ENCODE measurements around the gene PARD3B.

Gene PARD3B

GRCh38 chr2:205377324-205377723, 832.0 kb downstream of the PARD3B start:
- no peak for DNase-seq

DNA sequence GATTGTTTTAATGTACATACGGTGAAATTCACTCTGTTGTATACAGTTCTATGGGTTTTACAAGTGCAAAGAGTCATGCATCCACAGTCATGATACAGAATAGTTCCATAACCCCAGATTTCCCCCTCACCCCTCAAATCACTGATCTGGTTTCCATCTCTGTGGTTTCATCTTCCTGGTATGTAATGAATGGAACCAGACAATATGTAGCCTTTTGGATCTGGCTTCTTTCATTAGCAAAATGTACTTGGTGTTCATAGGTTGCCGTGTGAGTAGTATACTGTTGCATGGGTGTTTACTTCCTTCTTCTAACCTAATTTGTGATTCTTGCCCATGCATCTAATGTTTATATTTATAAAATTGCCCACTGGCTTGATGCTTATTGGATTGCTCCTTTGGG, 838.3 kb downstream of the PARD3B start:
- DNase-seq = no peak

GRCh38 chr2:205386109-205386508, 840.8 kb downstream of the PARD3B start:
- no peak for DNase-seq

- no peak for DNase-seq
These were observed 842.2 kb downstream of the PARD3B start for GRCh38 chr2:205387350-205388055.

DNA sequence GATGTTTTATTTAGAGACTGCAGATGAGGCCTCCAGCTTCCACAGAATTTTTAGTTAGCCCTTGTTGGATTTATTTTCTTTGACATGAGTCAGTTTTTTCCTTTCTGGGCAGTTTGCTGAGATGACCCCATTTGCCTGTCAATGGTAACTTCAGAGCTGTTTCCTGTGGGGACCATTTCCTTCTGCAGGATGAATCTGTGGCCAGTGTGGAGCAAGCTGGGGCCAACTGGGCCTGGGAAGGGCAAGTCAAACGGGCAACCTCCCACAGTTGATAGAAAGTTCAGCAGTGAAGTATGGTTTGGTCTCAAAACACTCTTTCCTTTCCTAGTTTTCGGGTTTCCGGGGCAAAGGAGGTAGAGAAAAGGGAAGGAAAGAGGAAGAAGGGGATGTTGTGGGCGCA, 845.6 kb downstream of the PARD3B start:
- DNase-seq = no peak

- no peak for DNase-seq
These were observed 856.2 kb downstream of the PARD3B start for GRCh38 chr2:205401511-205401910.

DNA sequence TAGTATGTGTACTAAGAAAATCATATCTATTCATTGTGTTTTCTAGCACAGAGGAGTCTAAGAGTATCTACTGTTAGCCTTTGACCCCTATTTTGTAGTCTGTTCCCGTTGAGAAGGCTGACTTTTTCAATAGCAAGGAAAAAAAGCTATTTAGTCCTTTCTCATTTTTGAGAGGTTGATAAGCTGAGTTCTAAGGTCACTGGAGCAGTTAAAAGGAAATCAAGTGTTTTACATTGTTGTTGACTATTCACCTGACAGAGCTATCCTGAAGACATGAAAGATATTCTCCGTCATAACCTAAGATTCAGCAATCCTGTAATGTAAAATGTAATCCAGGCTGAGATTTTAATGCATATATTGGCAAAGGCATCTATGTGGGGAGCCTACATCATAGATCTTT, 856.7 kb downstream of the PARD3B start:
- DNase-seq = no peak

GRCh38 chr2:205403244-205403825, 858.1 kb downstream of the PARD3B start:
- DNase-seq = no peak

DNA sequence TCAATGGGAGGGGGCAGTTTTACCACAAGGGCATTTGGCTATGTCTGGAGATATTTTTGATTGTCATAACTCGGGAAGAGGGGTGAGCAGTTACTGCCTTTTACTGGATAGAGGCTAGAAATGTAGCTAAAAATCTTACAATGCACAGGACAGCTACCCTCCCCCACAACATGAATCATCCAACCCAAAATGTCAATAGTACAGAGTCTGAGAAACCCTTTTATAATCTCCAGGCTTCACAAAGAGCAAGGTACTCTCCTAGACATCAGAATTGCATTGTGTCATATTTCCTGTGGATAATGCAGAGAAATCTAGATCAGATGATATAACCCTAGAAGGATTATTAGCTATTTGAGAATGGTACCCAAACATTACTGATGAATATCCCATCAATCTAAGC, 859.9 kb downstream of the PARD3B start:
- DNase-seq = no peak

DNA sequence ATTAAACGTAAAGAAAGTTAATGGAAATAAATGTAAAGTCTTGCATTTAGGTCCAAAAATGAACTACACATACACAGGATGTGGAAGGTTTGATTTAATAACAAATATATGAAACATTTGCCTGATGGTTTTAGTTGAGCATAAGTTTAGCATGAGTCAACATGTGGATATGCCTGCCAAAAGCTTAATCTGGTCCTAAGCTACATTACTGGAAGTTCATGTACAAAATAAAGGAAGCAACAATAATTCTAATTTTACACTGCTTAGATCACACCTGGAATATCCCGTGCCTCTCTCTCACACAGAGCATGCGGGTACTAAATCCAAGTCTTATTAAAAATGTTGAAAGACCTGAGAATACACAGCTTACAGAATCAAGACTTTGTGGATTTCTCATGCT, 860.5 kb downstream of the PARD3B start:
- no peak for DNase-seq

DNA sequence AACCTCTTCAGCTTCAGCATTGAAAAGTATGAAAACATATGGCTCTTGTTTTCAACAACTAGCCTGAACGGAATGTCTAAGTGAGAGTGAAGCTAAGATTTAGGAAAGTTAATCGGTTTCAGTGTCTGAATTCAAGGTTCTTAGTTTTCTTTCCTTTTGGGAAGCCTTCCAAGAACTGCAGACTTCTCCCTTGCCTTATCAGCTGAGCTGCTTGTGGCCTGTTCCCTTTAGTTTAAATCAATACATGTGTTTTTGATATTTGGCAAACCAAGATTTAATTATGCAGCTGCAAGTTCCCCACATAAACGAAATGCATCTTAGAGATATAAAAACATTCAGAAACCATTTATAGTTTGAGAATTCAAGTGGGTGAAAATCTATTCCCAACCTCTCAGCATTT, 862.7 kb downstream of the PARD3B start:
- DNase-seq = no peak

GRCh38 chr2:205408696-205409095, 863.4 kb downstream of the PARD3B start:
- no peak for DNase-seq

GRCh38 chr2:205409411-205409810, 864.1 kb downstream of the PARD3B start:
- DNase-seq = no peak

DNA sequence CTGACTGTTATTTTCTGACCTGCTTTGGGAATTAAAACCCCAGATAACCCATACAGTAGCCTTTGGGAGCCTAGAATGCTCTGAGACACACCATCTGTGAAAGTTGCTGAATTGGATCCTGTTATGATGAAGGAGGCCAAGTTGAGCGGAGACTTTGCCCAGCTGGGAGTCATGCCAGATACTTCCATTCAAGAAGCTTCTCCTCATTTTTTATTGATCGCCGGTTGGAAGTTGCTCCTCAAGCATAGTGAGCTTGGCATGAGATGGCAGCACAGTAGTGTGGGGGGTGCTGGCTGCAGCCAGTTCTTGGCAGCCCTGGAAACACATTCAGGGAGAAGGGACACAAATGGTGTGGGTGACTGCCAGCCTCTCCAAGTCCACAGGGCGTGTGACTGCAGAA, 866.3 kb downstream of the PARD3B start:
- no peak for DNase-seq

DNA sequence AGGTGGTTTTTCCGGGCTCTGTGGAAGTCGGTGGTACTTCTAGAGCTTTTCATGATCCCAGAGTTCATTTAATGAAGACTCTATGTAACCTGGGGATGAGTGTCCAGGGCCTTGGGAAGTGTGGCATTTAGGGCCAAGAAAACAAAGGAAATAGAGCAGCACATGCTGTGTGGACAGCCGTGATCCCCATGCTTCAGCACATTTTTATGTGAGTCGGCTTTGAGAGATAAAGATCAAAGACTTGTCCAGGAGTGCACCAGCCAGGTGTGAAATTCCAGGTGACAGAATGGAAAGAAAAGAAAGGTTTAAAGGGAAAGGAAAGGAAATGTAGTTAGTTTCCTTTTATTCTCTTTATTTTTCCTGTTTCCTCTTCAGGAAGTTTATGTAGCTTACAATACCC, 879.1 kb downstream of the PARD3B start:
- DNase-seq = no peak

DNA sequence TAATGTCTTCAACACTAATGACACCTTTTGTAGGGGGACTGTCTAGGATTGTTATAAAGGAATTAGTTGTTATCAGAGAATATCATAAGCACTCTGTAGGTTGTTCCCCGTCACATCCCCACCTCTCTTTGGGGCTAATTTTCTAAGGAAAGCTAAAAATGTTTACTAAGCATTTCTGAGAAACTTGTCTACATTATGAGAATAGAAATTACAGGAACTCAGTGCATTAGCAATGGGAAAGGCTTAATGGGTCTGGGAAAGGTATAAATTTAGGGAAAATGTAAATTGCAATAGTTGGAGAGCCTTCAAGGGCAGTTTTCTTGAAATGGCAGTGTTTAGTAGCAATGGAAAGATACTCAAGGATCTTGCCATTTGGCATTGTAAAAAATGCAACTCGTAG, 879.8 kb downstream of the PARD3B start:
- no peak for DNase-seq

DNA sequence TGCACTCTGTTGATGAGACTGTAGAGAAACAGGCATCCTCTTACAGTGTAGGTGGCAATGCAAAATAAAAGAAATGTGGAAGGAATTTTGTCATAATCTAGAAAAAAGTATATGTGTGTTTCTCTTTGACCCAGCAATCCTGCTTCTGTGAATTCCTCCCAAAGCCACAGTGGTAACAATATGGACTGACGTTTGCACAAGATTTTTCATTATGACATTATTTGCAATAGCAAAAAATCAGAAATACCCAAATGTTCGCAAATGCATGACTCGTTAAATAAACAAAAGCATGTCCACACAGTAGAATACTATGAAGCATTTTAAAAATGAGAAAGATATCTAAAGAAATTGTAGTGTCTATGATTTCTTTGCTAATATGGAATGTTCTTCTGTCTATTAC, 881.8 kb downstream of the PARD3B start:
- no peak for DNase-seq

GRCh38 chr2:205428811-205429210, 883.5 kb downstream of the PARD3B start:
- DNase-seq = no peak

- no peak for DNase-seq
These were observed 890.7 kb downstream of the PARD3B start for GRCh38 chr2:205435970-205436369.

DNA sequence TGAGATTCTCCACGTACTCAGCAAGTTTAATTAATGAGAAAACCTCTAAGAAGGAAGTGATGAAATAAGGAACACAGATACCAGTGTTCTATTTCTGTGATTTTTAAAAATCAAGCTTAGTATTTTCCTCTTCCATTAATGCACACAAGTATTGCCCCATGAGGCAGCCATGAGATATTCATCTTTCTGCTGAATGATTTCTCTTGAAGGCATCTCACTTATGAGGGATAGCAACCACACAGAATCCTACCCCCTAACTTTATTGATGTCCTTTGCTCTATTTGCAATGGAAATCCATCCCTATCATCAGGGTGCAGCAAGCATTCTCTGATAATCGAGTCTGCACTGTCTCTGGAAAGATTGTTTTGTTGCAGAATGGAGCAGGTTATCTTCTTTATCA, 893.0 kb downstream of the PARD3B start:
- no peak for DNase-seq

DNA sequence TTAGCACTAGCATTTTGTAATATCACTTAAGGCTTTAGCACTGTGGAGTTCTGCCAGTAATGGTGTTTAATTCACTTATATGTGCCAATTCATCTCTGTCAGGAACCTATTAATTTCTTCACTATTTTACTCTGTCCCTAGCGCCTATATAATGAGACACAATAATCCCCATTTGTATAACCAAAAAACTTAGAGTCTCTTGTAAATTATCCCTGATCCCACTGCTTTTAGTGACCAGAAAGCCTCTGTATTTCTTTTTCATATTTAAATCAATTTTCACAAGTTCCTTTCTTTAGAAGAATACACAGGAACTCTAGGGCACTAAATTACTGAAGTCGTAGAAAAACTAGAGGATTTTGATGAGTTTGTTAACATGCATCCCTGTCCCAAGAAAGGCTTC, 894.3 kb downstream of the PARD3B start:
- no peak for DNase-seq

- DNase-seq = no peak
These were observed 896.2 kb downstream of the PARD3B start for GRCh38 chr2:205441524-205441923.

GRCh38 chr2:205448189-205448588, 902.9 kb downstream of the PARD3B start:
- no peak for DNase-seq

DNA sequence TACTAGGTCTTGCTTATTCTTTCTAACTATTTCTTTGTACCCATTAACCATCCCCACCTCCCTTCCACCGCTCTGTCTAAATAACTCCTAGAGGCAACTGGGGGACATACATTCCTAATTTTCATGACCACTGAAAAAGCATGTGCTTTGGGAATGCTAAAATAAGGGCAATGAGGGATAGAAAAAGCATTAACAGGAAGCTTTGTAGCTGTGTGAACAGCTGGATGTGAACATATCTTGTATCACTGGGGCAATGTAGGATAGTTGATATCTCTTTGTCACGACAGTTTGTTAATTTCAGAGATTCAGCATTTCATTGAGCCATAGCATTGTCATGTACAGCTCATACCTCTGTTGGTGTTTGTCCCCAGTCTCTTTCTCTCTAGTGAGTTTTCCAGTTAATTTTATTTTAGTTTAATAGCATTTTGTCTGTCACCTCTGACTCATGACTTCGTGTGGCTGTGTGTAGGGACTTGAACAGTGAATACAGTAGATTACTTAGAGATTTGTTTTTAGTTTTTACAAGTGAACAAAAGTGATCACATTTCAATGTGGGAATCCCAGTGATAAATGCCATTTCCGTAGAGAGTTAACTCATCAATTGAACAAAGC, 906.7 kb downstream of the PARD3B start:
- DNase-seq = no peak

GRCh38 chr2:205453202-205453601, 907.9 kb downstream of the PARD3B start:
- no peak for DNase-seq

All from NCI-H526 treated with DMSO at 0.1 percent for 48 hours (cell line).